ENCODE data around the gene CAMK1D. TPM values are rescaled to one million over a fixed set of nuclear protein-coding genes. Genes with fewer than 3 reads are reported as not detected.

Gene CAMK1D
- polyA plus RNA-seq, 1 donor from 2014 or later: 41.4 TPM

- H3K27me3 Mint-ChIP-seq: no peaks in the 10 kb centered on the region
- H3K4me3 Mint-ChIP-seq: no peak overlapping the region
- H3K4me1 Mint-ChIP-seq: peaks cover 49 to 59% (median 49%) of the 10 kb centered on the region in 3 donors
- H3K36me3 Mint-ChIP-seq: peaks cover 3% of the 10 kb centered on the region
- no peaks in the 10 kb centered on the region for H3K9me3 Mint-ChIP-seq
- peak overlapping the region in 2 of 3 donors; percentile 39 to 44 for H3K27ac Mint-ChIP-seq
Observed at GRCh38 chr10:12563489-12563888, 214.1 kb downstream of the CAMK1D start.

DNA sequence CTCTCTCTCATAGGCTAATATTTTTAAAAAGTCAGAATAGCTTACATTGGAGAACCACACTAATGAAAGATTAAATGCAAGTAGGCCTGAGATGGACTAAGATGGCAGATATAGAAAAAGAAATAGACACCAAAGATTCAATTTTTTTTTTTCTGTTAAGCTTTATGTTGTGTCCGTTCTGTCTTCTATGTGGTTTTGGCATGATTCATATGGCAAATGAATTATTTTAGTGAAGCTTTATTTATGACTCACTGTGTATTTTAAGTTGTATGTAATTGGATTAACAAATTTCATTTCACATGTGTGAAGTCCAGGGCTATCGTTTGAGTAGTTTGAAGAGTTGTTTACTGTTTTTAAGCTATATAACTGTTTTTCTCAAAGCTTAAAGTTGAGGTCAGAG is 214.8 kb downstream of the CAMK1D start:
- H3K4me1 Mint-ChIP-seq: peaks cover 51 to 61% (median 52%) of the 10 kb centered on the region in 3 donors

GRCh38 chr10:12566161-12567115 is 217.1 kb downstream of the CAMK1D start:
- Mint-ChIP-seq H3K9me3 (no peaks in the 10 kb centered on the region), H3K27me3 (no peaks in the 10 kb centered on the region), H3K27ac (peak overlapping the region; percentile 18 to 69 (median 25)), H3K4me1 (peaks cover 45 to 51% (median 49%) of the 10 kb centered on the region in 3 donors), H3K4me3 (no peak overlapping the region), H3K36me3 (no peaks in the 10 kb centered on the region)

More for the DNA sequence above, 214.8 kb downstream of the CAMK1D start:
- H3K4me3 Mint-ChIP-seq: no peak overlapping the region
- no peaks in the 10 kb centered on the region for H3K27me3 Mint-ChIP-seq
- no peaks in the 10 kb centered on the region for H3K9me3 Mint-ChIP-seq
- peaks cover 3% of the 10 kb centered on the region for H3K36me3 Mint-ChIP-seq
- peak overlapping the region in 2 of 3 donors; percentile 24 to 33 for H3K27ac Mint-ChIP-seq

DNA sequence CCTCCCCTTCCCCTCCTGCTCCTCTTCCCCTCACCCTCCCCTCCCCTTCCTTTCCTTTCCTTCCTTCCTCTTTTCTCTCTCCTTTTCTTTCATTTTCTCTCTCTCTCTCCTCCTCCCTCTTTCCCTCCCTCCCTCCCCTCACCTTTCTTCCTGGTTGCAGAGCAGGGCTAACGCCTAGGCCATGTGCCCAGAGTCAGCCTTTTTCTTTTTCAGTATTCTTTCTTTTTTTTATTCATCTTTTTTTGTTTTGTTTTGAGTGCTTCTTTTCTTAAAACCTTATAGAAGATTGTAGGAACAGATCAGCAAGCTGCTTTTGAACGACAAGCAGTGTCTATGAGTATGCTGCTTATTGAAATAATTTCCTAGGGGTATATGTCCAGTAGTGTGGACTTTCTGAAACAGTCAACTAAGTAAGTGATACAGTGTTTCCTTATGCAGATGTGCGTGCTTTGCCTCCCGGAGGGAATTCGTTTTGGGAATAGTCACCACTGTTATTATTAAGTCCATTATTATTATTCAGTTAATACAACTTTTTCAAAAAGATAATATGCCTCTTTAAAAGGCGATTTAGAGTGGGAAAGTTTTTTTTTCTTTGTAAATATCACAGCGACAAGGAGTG is 219.2 kb downstream of the CAMK1D start:
- Mint-ChIP-seq H3K9me3 (peaks cover 0 to 2% (median 0%) of the 10 kb centered on the region in 3 donors), H3K36me3 (no peaks in the 10 kb centered on the region), H3K4me1 (peaks cover 27 to 33% (median 29%) of the 10 kb centered on the region in 3 donors), H3K27me3 (no peaks in the 10 kb centered on the region), H3K4me3 (peak overlapping the region in 2 of 4 donors; percentile 9 to 32), H3K27ac (peak overlapping the region in 1 of 3 donors; percentile 80)

- peaks cover 9 to 12% (median 11%) of the 10 kb centered on the region in 3 donors for H3K4me1 Mint-ChIP-seq
- H3K27me3 Mint-ChIP-seq: no peaks in the 10 kb centered on the region
- peaks cover 5% of the 10 kb centered on the region for H3K36me3 Mint-ChIP-seq
- H3K27ac Mint-ChIP-seq: no peak overlapping the region
- peaks cover 0 to 2% (median 0%) of the 10 kb centered on the region in 3 donors for H3K9me3 Mint-ChIP-seq
- H3K4me3 Mint-ChIP-seq: peak overlapping the region in 1 of 4 donors; percentile 29
Observed at GRCh38 chr10:12572281-12572680, 222.9 kb downstream of the CAMK1D start.

- H3K27ac Mint-ChIP-seq: no peak overlapping the region
Observed at GRCh38 chr10:12577610-12578009, 228.3 kb downstream of the CAMK1D start.

DNA sequence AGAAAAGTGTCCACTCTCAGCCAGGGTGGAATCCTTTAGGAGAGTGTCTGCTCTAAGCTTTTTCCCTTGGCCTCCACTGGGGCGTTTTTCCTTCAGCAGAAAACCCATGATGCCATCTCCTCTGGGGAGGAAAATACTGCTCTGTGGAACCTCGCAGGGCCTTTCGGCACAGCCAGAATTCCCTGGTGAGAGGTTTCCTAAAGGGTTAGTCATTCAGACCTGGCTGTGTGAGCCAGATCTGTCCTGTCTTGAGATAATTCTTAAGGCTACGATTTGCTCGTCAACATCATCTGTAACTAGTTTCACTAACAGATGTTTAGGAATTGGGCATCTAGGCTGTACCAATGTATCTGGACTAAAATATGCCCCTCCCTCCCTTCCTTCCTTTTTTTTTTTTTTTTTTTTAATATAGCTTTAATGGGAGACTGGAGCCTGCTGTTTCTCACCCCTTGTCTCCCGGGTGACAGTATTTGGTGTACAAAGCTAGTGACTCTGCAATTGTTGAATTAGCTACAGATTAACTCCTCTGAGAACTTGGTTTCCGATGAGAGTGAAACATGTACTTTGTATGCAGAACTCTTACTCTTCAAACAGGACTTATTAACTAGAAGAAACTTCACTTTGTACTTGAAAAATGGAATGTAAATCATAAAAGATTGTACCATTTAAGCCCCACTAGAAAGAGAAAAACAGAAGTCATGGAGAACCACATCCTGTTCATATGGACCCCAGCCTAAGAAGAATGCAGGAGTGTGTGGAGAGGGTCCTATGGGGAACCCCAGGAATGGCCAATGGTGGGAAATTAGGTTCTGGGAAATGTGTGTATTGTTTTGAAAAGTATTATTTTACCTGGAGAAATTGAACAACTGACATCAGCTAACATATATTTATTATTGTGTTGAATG is 230.9 kb downstream of the CAMK1D start:
- Mint-ChIP-seq H3K4me3 (no peak overlapping the region), H3K4me1 (peaks cover 13 to 19% (median 19%) of the 10 kb centered on the region in 3 donors), H3K9me3 (no peaks in the 10 kb centered on the region), H3K27ac (peak overlapping the region in 1 of 3 donors; percentile 10), H3K36me3 (peaks cover 8% of the 10 kb centered on the region), H3K27me3 (no peaks in the 10 kb centered on the region)

More at GRCh38 chr10:12577610-12578009, 228.3 kb downstream of the CAMK1D start:
- no peaks in the 10 kb centered on the region for H3K27me3 Mint-ChIP-seq
- H3K9me3 Mint-ChIP-seq: no peaks in the 10 kb centered on the region
- peaks cover 17 to 21% (median 19%) of the 10 kb centered on the region in 3 donors for H3K4me1 Mint-ChIP-seq
- H3K4me3 Mint-ChIP-seq: no peak overlapping the region
- H3K36me3 Mint-ChIP-seq: peaks cover 9% of the 10 kb centered on the region

GRCh38 chr10:12583891-12584595 is 234.7 kb downstream of the CAMK1D start:
- Mint-ChIP-seq H3K36me3 (peaks cover 10% of the 10 kb centered on the region), H3K4me3 (no peak overlapping the region), H3K4me1 (peaks cover 30 to 43% (median 36%) of the 10 kb centered on the region in 3 donors), H3K9me3 (peaks cover 0 to 3% (median 0%) of the 10 kb centered on the region in 3 donors), H3K27me3 (no peaks in the 10 kb centered on the region), H3K27ac (no peak overlapping the region)

DNA sequence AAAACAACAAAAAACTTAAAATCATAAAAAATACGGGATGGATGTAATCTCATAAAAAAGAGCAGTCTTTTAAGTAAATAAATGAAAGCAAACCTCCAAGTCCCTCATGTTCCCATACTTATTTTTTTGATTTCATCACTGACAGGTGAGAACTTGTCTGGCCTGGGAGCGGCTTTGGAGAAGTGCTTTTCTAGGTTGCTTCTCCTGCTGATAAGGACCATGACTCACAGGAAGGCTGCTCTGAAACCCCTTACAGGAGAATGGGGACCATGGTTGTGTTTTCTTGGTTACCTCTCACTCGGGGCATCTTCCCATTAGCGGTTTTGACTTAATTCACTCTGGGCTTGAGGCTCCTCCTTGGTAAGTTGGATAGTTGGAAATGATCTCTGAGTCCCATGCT is 237.4 kb downstream of the CAMK1D start:
- Mint-ChIP-seq H3K4me3 (peak overlapping the region in 1 of 4 donors; percentile 17), H3K27me3 (no peaks in the 10 kb centered on the region), H3K36me3 (peaks cover 10% of the 10 kb centered on the region), H3K27ac (no peak overlapping the region), H3K9me3 (peaks cover 0 to 3% (median 0%) of the 10 kb centered on the region in 3 donors), H3K4me1 (peaks cover 31 to 57% (median 37%) of the 10 kb centered on the region in 3 donors)

DNA sequence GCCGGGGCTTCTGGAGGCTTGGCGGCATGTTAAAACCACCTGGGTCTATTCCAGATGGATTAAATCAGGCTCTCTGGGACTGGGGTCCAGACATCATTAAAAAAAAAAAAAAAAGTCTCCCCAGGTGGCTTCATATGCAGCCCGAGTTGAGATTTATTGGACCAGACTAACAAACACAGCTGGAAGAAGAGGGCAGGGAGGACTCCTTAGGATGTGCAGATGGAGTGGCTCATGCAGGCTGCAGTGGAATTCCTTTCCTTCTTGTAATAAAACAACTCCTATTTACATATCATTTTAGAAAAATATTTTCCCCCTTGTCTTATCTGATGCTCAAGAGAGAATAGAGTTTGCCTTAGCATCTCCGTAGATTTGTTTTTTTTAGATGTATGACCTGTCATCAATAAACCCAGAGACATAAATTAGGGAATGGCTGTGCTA is 238.1 kb downstream of the CAMK1D start:
- Mint-ChIP-seq H3K36me3 (peaks cover 8% of the 10 kb centered on the region), H3K4me3 (peak overlapping the region in 2 of 4 donors; percentile 65 to 78), H3K27me3 (no peaks in the 10 kb centered on the region), H3K4me1 (peaks cover 36 to 52% (median 41%) of the 10 kb centered on the region in 3 donors), H3K9me3 (peaks cover 0 to 3% (median 0%) of the 10 kb centered on the region in 3 donors), H3K27ac (no peak overlapping the region)

DNA sequence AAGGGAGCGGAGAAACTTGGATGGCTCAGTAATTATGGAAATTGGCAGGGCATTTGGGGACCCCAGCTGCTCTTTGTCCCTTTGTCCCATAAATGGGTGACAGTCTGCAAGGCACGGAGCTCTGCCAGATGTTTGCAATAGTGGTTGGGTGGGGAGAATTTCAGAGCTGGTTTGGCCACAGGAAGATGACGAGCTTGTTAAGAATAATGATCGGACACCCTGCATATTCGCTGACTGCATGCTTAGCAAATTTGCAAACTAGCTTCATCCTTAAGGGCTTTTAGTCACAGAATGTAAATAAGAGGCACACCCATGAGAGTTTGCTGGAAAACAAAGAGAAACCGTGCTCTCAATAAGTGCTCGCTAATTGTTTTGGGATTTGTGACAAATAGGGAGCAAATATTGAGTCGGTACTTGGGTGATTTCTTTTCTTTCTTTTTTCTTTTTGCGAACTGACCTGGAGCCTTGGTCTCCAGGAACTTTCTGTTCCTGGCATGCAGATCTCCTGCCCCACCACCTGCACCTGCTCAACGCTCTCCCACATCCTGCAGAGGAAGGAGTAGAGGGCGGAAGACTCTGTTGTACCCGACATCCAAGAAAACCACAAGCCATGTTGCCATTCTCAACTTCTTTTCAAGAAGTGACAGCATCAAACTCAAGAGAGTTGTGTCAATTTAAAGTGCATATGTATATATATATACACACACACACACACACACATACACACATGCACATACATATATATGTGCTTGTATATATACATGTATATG is 238.9 kb downstream of the CAMK1D start:
- Mint-ChIP-seq H3K4me3 (peak overlapping the region in 3 of 4 donors; percentile 39 to 81 (median 78)), H3K4me1 (peaks cover 41 to 52% (median 49%) of the 10 kb centered on the region in 3 donors), H3K27ac (peak overlapping the region in 2 of 3 donors; percentile 24 to 60), H3K9me3 (peaks cover 0 to 3% (median 0%) of the 10 kb centered on the region in 3 donors), H3K27me3 (no peaks in the 10 kb centered on the region), H3K36me3 (peaks cover 8% of the 10 kb centered on the region)

- Mint-ChIP-seq H3K27ac (peak overlapping the region in 2 of 3 donors; percentile 51 to 96), H3K9me3 (peaks cover 0 to 3% (median 0%) of the 10 kb centered on the region in 3 donors), H3K36me3 (peaks cover 8% of the 10 kb centered on the region), H3K4me3 (peak overlapping the region in 2 of 4 donors; percentile 56 to 65), H3K27me3 (no peaks in the 10 kb centered on the region), H3K4me1 (peaks cover 45 to 57% (median 54%) of the 10 kb centered on the region in 3 donors)
Observed at GRCh38 chr10:12589291-12589690, 239.9 kb downstream of the CAMK1D start.

- no peaks in the 10 kb centered on the region for H3K27me3 Mint-ChIP-seq
- H3K27ac Mint-ChIP-seq: no peak overlapping the region
- peaks cover 0 to 3% (median 0%) of the 10 kb centered on the region in 3 donors for H3K9me3 Mint-ChIP-seq
- H3K36me3 Mint-ChIP-seq: peaks cover 10% of the 10 kb centered on the region
- peak overlapping the region in 1 of 4 donors; percentile 20 for H3K4me3 Mint-ChIP-seq
- peaks cover 50 to 62% (median 59%) of the 10 kb centered on the region in 3 donors for H3K4me1 Mint-ChIP-seq
Observed at GRCh38 chr10:12589791-12590190, 240.4 kb downstream of the CAMK1D start.
